NCI-H2081 treated with DMSO at 0.1 percent for 48 hours (cell line): ENCODE results near the gene WDFY4.

Experiments
- DNase-seq: peaks from one replicate; lab custom pipeline; 2025; lab: John Stamatoyannopoulos, UW

Gene WDFY4

GRCh38 chr10:48985621-48986158 is 301.0 kb downstream of the WDFY4 start:
- DNase-seq = no peak

GRCh38 chr10:48990226-48990625 is 305.6 kb downstream of the WDFY4 start:
- no peak for DNase-seq

GRCh38 chr10:48993627-48994026 is 309.0 kb downstream of the WDFY4 start:
- no peak for DNase-seq

- DNase-seq = no peak
Measured at GRCh38 chr10:48996329-48996728, 311.7 kb downstream of the WDFY4 start.

- no peak for DNase-seq
Measured at GRCh38 chr10:48999346-48999745, 314.7 kb downstream of the WDFY4 start.

- DNase-seq = no peak
Measured at GRCh38 chr10:49000437-49001398, 316.0 kb downstream of the WDFY4 start.

GRCh38 chr10:49001402-49001801 is 316.7 kb downstream of the WDFY4 start:
- no peak for DNase-seq

- DNase-seq = peak; percentile 26
Measured at GRCh38 chr10:49001870-49002672, 317.4 kb downstream of the WDFY4 start.

GRCh38 chr10:49005270-49005669 is 320.6 kb downstream of the WDFY4 start:
- no peak for DNase-seq

- DNase-seq = no peak
Measured at GRCh38 chr10:49007129-49007528, 322.5 kb downstream of the WDFY4 start.

- no peak for DNase-seq
Measured at GRCh38 chr10:49008091-49008490, 323.4 kb downstream of the WDFY4 start.

- DNase-seq = no peak
Measured at GRCh38 chr10:49008505-49009198, 324.0 kb downstream of the WDFY4 start.

GRCh38 chr10:49009199-49009979 is 324.7 kb downstream of the WDFY4 start:
- no peak for DNase-seq

GRCh38 chr10:49010295-49010694 is 325.6 kb downstream of the WDFY4 start:
- DNase-seq = no peak

GRCh38 chr10:49010865-49011264 is 326.2 kb downstream of the WDFY4 start:
- no peak for DNase-seq

- no peak for DNase-seq
Measured at GRCh38 chr10:49011756-49012155, 327.1 kb downstream of the WDFY4 start.

GRCh38 chr10:49012603-49013002 is 327.9 kb downstream of the WDFY4 start:
- no peak for DNase-seq

- no peak for DNase-seq
Measured at GRCh38 chr10:49015700-49016099, 331.0 kb downstream of the WDFY4 start.

- DNase-seq = no peak
Measured at GRCh38 chr10:49021685-49022084, 337.0 kb downstream of the WDFY4 start.

GRCh38 chr10:49023071-49023470 is 338.4 kb downstream of the WDFY4 start:
- no peak for DNase-seq

- no peak for DNase-seq
Measured at GRCh38 chr10:49023752-49024151, 339.1 kb downstream of the WDFY4 start.
